Fibroblast of lung (primary cell): ENCODE data around the gene DOC2A.

ENCODE experiments used
- EZH2 ChIP-seq: IDR thresholded peaks from 2 replicates; pipeline ENCODE4 v1.5.1; 2012; ENCODE audit warnings: low read length, control low read depth, mild to moderate bottlenecking; ENCODE audit errors: missing control alignments
- TF ChIP-seq, protein P1 (sequence below), 2 donors: IDR thresholded peaks in 1 of 2; conservative IDR thresholded peaks in 1 of 2; 1 replicate in 1 of 2; 2 replicates in 1 of 2; pipeline ENCODE4 v1.5.1; 2011 to 2012; ENCODE audit warnings: low read length in 2 of 2, control low read depth in 1 of 2, inconsistent platforms in 1 of 2, low read depth in 1 of 2, mild to moderate bottlenecking in 1 of 2

DNA sequence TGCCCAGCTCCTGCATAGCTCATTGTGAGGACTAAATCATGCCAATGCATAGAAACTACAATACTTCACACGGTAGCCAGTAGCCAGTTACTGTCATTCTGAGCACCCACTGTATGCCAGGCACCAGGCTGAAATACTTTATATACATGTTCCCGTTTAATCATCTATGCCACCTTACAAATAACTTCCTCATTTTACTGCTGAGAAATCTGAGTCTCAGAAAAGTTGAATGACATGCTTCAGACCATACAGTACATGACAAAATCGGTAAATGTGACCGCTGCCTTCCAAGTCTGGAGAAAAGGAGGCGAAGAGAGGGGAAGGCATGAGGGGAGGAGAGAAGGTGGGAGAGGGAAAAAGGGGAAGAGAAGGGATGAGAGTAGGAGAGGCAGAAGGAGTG is 29.4 kb upstream of the DOC2A start:
- TF ChIP-seq, protein P1, sequence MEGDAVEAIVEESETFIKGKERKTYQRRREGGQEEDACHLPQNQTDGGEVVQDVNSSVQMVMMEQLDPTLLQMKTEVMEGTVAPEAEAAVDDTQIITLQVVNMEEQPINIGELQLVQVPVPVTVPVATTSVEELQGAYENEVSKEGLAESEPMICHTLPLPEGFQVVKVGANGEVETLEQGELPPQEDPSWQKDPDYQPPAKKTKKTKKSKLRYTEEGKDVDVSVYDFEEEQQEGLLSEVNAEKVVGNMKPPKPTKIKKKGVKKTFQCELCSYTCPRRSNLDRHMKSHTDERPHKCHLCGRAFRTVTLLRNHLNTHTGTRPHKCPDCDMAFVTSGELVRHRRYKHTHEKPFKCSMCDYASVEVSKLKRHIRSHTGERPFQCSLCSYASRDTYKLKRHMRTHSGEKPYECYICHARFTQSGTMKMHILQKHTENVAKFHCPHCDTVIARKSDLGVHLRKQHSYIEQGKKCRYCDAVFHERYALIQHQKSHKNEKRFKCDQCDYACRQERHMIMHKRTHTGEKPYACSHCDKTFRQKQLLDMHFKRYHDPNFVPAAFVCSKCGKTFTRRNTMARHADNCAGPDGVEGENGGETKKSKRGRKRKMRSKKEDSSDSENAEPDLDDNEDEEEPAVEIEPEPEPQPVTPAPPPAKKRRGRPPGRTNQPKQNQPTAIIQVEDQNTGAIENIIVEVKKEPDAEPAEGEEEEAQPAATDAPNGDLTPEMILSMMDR (conservative IDR thresholded peaks at IDR 0.05 in 1 of 2, IDR thresholded peaks at IDR 0.05 in 1 of 2; ENCODE audit: low read depth in 1 of 2, low read length in 2 of 2): no peak
- TF ChIP-seq EZH2: no peak
